Naive thymus-derived CD4-positive, alpha-beta T cell (primary cell): ENCODE measurements around the gene MRI1. TPM values are rescaled to one million over a fixed set of nuclear protein-coding genes. Genes with fewer than 3 reads are reported as not detected.

ENCODE experiments used
- polyA plus RNA-seq, 2 donors: library from polyadenylated mRNA; unstranded; fragments of 300-500 nt; fragmentation: Illumina TruSeq; gene quantifications; one replicate each; pipeline ENCODE4 v1.2.3, GENCODE V29; 2021
- total RNA-seq, 6 experiments: library from RNA in 5 of 6; stranded (reverse) in 5 of 6; gene quantifications; 1 replicate in 5 of 6; 2 replicates in 1 of 6; pipeline ENCODE4 v1.2.3 and lab custom pipeline; 2021 to 2026

MRI1 gene
- total and polyA plus RNA-seq, 7 experiments from 2014 or later: 7.1 to 56.2 (median 31.1) TPM

Other genes starting within 250 kb of the MRI1 start
- 100 to 1,000 TPM in 1 of 5 experiments, 10 to 100 TPM in 4; 57.2 to 108 (median 86.2) TPM for gene C19orf53, start 9.9 kb downstream of the MRI1 start, total RNA-seq
- 100 to 1,000 TPM; 203 to 289 TPM for gene C19orf53, start 9.9 kb downstream of the MRI1 start, polyA plus RNA-seq
- gene ZSWIM4, start 30.9 kb downstream of the MRI1 start, total RNA-seq: 1 to 10 TPM; 4.8 to 7.8 (median 5.9) TPM
- gene ZSWIM4, start 30.9 kb downstream of the MRI1 start, polyA plus RNA-seq: 1 to 10 TPM in 1 of 2 donors, under 1 TPM in 1; 0.73 to 1.6 TPM
- gene NANOS3, start 112.6 kb downstream of the MRI1 start, total RNA-seq: 1 to 10 TPM in 2 of 5 experiments, not detected in 3; 1.3 to 3.4 TPM
- gene NANOS3, start 112.6 kb downstream of the MRI1 start, polyA plus RNA-seq: not detected
- 10 to 100 TPM in 1 of 5 experiments, 1 to 10 TPM in 4; 1.8 to 13.7 (median 2.9) TPM for gene BRME1, start 141.6 kb downstream of the MRI1 start, total RNA-seq
- 1 to 10 TPM in 1 of 2 donors, under 1 TPM in 1; 0.56 to 1.6 TPM for gene BRME1, start 141.6 kb downstream of the MRI1 start, polyA plus RNA-seq
- gene CC2D1A, start 141.7 kb downstream of the MRI1 start, total RNA-seq: 10 to 100 TPM; 21.0 to 33.1 (median 29.8) TPM
- 10 to 100 TPM in 1 of 2 donors, 1 to 10 TPM in 1; 4.1 to 13.3 TPM for gene CC2D1A, start 141.7 kb downstream of the MRI1 start, polyA plus RNA-seq
- gene PODNL1, start 173.9 kb downstream of the MRI1 start, total RNA-seq: under 1 TPM in 1 of 5 experiments, not detected in 4; 0.59 TPM
- gene PODNL1, start 173.9 kb downstream of the MRI1 start, polyA plus RNA-seq: under 1 TPM in 1 of 2 donors, not detected in 1; 0.33 TPM
- 10 to 100 TPM; 68.5 to 92.0 (median 87.2) TPM for gene DCAF15, start 188.0 kb downstream of the MRI1 start, total RNA-seq
- gene DCAF15, start 188.0 kb downstream of the MRI1 start, polyA plus RNA-seq: 1 to 10 TPM; 3.7 to 8.8 TPM
- 10 to 100 TPM; 15.7 to 23.5 (median 20.5) TPM for gene RFX1, start 241.8 kb downstream of the MRI1 start, total RNA-seq
- gene RFX1, start 241.8 kb downstream of the MRI1 start, polyA plus RNA-seq: 1 to 10 TPM; 1.0 TPM